ENCODE data around the gene CRTC3.

- TF ChIP-seq CTCF (conservative IDR thresholded peaks at IDR 0.05; ENCODE audit: low read depth, low read length) (no peak), RCOR1 (IDR thresholded peaks at IDR 0.05; ENCODE audit: insufficient replicate concordance, low read length) (no peak), POLR2A (IDR thresholded peaks at IDR 0.05; ENCODE audit: low read depth, low read length) (no peak), RFX5 (IDR thresholded peaks at IDR 0.05; ENCODE audit: low read depth, low read length) (no peak), SMC3 (IDR thresholded peaks at IDR 0.05; ENCODE audit: low read depth, low read length) (no peak), CHD1 (IDR thresholded peaks at IDR 0.05; ENCODE audit: low read depth, low read length) (no peak), RAD21 (IDR thresholded peaks at IDR 0.05; ENCODE audit: low read length) (no peak), MXI1 (IDR thresholded peaks at IDR 0.05; ENCODE audit: borderline replicate concordance, low read depth, low read length) (no peak), BHLHE40 (IDR thresholded peaks at IDR 0.05; ENCODE audit: low read depth, low read length) (no peak), MAZ (IDR thresholded peaks at IDR 0.05; ENCODE audit: borderline replicate concordance, low read depth, low read length) (no peak)
- TF ChIP-seq, protein P1, sequence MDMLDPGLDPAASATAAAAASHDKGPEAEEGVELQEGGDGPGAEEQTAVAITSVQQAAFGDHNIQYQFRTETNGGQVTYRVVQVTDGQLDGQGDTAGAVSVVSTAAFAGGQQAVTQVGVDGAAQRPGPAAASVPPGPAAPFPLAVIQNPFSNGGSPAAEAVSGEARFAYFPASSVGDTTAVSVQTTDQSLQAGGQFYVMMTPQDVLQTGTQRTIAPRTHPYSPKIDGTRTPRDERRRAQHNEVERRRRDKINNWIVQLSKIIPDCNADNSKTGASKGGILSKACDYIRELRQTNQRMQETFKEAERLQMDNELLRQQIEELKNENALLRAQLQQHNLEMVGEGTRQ (IDR thresholded peaks at IDR 0.05; ENCODE audit: low read depth, low read length): no peak
These were observed 21.2 kb downstream of the CRTC3 start for GRCh38 chr15:90550919-90551318.
